Tongue (tissue), 2 donors: ENCODE results near the gene CCN5. TPM values are rescaled to one million over a fixed set of nuclear protein-coding genes. Genes with fewer than 3 reads are reported as not detected.

ENCODE experiments used
- DNase-seq: peaks from one replicate; pipeline ENCODE4 v3.0.0-alpha.2; 2015
- total RNA-seq: library from RNA; depleted of rRNA; stranded (reverse); fragments of >200 nt; gene quantifications from one replicate; pipeline ENCODE4 v1.2.3, GENCODE V29; 2014

CCN5 gene
- total RNA-seq, 1 donor from 2014 or later, result 0.62 TPM

DNA sequence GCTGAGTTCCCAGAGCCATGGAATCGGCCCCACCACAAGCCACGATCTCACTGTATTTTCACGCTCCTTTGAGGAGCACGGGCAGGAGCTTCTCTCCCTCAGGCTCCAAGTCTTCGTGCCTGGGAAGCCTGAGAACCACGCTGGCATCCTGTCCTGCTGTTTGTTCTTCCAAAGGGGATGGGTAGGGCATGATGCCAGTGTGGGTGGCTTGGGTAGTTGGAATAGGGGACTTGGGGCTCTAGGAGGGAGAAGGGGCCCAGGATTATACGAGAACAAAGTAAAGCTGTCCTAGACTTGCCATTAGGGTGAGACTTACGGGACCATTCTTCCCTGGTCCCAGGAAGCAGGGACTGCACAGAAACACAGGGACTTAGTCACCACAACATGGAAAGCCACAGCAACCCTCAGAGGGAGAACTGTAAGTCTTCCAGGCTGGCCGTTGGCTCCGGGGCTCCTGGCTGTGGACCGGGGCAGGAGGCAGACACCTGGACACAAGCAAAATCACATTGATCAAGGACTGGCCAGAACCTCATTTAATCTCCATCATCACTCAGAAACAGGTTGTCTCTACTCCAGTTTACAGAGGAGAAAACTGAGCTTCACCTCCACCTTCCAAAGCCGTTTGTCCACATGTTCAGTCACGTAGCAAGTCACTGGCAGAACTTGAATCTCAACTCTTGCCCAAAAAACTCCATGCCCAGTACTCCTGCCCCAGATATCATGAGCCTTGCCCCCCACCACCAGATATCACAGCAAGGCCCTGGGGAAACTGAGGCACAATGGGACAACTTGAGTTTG is 1.3 kb downstream of the CCN5 start:
- no peak for DNase-seq

DNA sequence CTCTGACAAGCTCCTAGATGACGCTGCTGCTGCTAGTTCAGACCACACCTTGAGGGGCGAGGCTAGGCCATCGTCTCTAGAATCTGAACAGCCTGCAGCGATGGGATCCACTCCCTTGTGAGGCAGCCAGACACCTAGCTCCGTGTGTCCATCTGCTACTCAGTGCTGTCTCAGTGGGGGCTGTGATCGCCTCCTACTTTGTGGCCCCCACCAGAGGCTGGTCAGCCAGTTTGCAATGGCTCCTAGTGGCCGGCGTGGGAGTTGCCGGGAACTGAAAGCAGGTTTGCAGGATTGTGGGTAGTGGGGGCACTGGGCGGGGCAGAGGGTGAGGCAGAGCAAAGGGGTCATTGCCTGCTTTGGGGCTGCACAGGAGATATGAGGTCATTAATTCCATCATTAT is 2.8 kb downstream of the CCN5 start:
- DNase-seq, result no peak

DNA sequence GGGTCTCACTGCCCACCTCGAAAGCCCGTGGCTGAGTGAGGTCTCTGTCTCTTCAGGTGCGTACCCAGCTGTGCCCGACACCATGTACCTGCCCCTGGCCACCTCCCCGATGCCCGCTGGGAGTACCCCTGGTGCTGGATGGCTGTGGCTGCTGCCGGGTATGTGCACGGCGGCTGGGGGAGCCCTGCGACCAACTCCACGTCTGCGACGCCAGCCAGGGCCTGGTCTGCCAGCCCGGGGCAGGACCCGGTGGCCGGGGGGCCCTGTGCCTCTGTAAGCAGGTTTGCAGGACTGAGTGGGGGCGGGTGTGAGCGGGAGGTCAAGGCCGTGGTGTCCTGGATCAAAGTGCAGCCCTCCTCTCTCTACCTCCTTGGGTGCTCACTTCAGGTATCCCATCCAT is 4.7 kb downstream of the CCN5 start:
- no peak for DNase-seq

GRCh38 chr20:44720621-44720996 is 5.4 kb downstream of the CCN5 start:
- peak; percentile 24 for DNase-seq

GRCh38 chr20:44720997-44721784 is 6.0 kb downstream of the CCN5 start:
- no peak for DNase-seq

- DNase-seq, result no peak
These were observed 6.6 kb downstream of the CCN5 start for GRCh38 chr20:44721785-44722054.

GRCh38 chr20:44722990-44723389 is 7.8 kb downstream of the CCN5 start:
- no peak for DNase-seq

DNA sequence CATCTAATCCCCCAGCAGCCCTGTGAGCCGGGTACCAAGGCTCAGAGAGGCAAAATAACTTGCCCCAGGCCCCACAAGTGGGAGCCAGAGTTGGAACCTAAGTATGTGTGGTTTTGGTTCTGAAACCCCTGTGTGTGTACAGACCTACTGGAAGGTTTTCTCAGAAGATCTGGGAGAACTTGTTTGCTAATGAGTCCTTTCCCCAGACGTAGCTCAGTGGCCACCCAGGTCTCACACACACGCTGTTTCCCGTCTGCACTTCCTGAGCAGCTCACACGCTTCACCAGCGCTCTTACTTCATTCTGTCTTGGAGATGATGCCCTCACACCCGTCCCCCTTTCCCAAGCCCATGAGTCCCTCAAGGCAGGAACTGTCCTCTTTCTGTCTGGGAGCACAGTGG is 8.2 kb downstream of the CCN5 start:
- no peak for DNase-seq

DNA sequence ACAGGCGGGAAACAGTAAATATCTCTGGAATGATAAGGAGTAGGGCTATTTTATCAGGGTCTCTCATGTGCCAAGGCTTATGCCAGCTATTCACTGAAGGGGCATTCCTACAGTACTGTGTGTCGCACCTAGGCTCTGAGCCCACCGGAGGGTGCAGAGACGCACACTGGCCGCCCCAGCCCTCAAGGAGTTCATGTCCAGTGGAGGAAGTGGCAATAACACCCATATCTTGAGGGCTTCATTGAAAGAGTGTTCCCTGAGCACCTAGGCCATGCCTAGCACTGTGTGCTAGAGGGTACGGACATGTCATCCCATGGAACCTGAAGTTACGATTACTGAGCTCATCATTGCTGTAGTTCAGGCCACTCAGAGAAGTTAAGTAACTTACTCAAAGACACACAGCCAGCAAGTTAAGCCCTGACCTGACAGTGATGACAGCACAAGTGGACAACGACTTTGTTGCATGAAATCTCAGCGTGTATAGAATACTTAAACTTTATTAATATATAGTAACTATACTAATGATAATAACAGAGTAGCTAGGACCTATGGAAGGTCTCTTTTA is 8.7 kb downstream of the CCN5 start:
- no peak for DNase-seq

DNA sequence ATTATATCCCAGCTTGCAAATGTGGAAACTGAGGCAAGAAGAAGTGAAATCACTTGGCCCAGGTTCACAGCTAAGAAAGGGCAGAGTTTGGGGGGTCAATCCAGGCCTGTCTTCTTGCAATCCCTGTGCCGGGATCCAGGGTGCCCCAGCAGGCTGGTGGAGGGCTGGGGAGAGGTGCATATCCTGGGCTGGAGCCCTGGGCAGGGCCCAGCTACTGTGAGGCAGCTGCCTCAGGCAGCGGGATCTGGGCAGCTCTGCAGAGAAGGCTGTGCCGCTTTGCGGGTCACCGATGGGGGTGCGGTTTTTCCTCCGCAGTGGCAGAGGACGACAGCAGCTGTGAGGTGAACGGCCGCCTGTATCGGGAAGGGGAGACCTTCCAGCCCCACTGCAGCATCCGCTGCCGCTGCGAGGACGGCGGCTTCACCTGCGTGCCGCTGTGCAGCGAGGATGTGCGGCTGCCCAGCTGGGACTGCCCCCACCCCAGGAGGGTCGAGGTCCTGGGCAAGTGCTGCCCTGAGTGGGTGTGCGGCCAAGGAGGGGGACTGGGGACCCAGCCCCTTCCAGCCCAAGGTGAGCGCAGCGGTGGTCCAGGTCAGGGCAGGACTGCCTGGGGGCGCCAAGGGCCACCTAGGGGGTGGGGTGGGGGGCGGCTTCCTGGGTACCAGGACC is 9.4 kb downstream of the CCN5 start:
- no peak for DNase-seq

- no peak for DNase-seq
These were observed 10.7 kb downstream of the CCN5 start for GRCh38 chr20:44725837-44726236.

DNA sequence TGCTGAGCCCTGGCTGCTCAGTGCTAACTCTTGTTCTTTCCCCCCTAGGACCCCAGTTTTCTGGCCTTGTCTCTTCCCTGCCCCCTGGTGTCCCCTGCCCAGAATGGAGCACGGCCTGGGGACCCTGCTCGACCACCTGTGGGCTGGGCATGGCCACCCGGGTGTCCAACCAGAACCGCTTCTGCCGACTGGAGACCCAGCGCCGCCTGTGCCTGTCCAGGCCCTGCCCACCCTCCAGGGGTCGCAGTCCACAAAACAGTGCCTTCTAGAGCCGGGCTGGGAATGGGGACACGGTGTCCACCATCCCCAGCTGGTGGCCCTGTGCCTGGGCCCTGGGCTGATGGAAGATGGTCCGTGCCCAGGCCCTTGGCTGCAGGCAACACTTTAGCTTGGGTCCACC is 11.9 kb downstream of the CCN5 start:
- DNase-seq, result no peak

DNA sequence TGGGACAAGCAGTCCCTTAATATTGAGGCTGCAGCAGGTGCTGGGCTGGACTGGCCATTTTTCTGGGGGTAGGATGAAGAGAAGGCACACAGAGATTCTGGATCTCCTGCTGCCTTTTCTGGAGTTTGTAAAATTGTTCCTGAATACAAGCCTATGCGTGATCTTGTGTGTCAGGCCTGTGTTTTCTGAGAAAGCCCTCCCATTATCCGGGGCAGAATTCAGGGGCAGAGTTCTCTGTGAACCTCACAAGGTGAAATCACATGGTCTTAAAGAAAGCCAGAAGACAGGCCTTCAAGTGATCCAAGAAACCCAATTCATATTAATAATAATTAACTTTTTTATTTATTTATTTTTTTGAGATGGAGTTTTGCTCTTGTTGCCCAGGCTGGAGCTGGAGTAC is 12.5 kb downstream of the CCN5 start:
- no peak for DNase-seq

DNA sequence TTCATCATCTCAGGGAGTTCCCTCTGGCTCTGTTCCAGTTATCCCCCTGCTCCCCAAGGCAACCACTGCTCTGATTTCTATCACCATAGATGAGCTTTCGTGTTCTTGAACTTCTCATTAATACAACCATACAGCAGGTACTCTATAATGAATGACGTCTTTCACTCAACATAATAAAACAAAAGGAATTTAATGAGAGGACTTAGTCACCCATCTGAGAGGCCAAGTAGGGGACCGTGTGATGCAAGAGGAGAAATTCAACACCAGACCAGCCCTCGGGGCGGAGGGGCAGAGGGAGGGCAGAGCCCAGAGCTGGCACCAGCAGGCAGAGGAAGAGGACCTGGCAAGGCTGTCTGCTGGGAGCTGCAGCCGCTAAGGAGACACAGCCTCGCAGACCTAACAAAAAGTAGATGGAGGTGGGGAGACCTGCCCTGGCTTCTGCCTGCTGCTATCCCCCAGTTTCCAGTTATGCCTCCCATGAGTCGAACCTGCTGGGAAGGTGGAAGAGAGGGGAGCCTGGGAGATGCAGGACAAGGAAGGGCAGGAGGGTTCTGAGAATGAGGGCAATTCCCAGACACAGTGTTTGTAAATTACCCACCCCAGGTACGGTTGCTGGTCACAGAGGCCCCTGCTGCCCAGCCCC is 13.8 kb downstream of the CCN5 start:
- DNase-seq, result peak; percentile 83

GRCh38 chr20:44730441-44730840 is 15.3 kb downstream of the CCN5 start:
- peak; percentile 53 for DNase-seq

GRCh38 chr20:44731657-44732056 is 16.5 kb downstream of the CCN5 start:
- DNase-seq, result peak; percentile 40

DNA sequence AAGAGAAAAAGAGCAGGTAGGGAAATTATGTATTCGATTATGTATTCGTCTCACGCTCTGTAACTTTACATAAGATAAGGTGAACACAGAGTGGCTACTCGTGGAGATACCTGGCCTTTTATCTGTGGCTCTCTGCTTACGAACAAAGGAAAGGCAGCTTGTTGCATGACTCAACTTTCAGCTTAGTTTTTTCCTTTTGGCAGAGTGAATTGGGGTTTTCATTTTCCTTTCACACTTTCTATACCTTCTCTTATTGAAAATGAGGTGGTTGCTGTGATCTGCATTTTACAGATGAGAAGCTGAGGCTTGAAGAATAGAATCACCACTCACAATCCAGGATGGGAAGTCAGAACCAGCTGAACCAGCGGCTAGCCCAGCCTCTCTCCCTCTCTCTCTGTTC is 17.2 kb downstream of the CCN5 start:
- DNase-seq, result no peak

DNA sequence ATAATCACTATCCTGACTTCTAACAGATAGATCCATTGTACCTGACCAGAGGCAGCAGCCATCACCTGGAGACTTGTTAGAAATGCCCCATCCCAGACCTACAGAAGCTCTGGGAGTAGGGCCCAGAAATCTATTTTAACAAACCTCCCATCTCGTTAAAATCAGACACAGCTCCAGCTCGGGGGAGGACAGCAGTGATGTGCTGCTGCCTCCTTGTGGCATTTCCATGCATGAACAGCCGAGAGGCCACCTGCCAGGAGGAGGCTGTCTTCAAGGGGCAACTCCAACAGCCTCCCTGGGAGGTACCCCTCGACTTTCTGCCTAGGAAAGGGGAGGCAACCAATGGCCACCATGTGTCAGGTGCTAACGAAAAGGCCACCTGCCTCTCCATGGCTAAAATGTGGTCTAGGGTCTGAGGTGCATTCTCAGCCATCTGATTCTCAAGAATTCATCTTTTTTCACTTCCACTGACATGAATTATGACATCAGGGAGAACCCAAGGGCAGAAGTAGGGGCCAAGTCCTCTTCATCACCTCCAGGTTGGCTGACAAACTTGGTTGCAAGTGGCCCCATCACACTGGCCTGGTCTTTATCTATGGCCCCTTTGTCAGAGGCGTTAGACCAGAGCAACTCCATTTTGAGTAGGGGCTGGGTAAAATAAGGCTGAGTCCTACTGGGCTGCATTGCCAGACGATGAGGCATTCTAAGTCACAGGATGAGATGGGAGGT is 18.3 kb downstream of the CCN5 start:
- DNase-seq, result peak; percentile 78

DNA sequence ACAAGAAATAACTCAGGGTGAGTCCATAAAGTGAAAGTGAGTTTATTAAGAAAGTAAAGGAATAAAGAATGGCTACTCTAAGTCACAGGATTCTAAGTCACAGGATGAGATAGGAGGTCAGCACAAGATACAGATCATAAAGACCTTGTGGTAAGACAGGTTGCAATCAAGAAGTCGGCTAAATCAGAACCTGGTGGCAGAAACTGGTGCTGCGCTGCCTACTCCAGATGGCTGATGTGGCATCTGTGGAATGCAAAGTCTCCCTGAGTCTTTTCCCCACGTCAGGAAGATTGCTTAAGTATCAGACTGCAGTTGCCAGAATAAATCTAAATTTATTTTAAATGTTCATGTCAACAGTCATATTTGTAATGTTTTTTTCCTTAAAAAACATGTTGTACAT is 19.8 kb downstream of the CCN5 start:
- DNase-seq, result no peak

GRCh38 chr20:44735816-44736169 is 20.6 kb downstream of the CCN5 start:
- DNase-seq, result no peak

DNA sequence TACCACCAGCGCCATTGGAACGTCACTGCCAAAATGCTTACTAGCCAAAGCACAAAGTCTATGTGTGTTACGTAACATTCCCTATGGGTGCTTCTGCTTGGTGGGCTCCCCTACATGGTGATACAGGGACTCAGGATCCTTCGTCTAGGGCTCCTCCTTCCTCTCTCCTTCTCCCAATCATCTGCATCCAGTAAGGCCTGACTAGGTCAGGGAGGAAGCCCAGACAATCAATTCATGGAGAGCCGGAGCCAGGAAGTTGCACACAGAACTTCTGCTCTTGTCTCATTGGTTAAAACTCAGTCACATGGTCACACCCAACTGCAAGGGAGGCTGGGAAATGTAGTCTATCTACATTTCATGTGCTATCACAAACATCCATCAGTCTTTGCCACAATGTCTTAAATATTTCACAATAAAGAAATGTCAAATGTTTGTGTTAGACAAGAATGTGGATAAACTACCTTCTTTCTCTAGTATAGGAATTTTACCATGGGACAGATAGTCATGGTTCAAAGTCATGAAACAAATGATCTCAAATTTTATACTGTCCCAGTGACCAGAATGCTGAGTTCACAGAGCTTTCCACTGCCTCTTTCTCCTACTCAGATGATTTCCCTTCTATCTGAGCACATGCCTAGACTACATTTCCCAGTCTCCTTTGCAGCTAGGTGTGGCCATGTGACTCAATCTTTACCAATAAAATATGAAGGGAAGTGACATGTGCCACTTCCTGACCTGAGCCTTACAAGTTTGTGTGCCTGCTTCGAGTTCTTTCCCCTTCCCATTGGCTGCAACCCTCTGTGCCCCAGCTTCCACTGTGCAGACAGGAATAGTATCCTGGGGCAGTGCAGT is 21.2 kb downstream of the CCN5 start:
- peak; percentile 74 for DNase-seq
